Thyroid gland (tissue), 4 donors: ENCODE data around the gene ST3GAL3. TPM values are rescaled to one million over a fixed set of nuclear protein-coding genes. Genes with fewer than 3 reads are reported as not detected.

Source experiments
- DNase-seq, 2 donors: peaks; one replicate each; pipeline ENCODE4 v3.0.0-alpha.2; 2019
- H3K27ac ChIP-seq, 3 donors: fragments of 200-600 bp; sonication (generic); 1 replicate in 2 of 3; 2 replicates in 1 of 3; pipeline ENCODE4 v1.5.1; 2016 to 2019; ENCODE audit warnings: mild to moderate bottlenecking in 1 of 3, moderate library complexity in 1 of 3
- H3K27me3 ChIP-seq: fragments of 200-600 bp; sonication (generic); one replicate; pipeline ENCODE4 v1.5.1; 2019
- H3K36me3 ChIP-seq, 2 donors: fragments of 200-600 bp; sonication (generic); one replicate each; pipeline ENCODE4 v1.5.1; 2016 to 2019
- H3K4me1 ChIP-seq, 2 donors: fragments of 200-600 bp; sonication (generic); one replicate each; pipeline ENCODE4 v1.5.1; 2017 to 2019
- H3K4me3 ChIP-seq, 3 donors: fragments of 200-600 bp; sonication (generic); replicated peaks in 1 of 3; 1 replicate in 2 of 3; 2 replicates in 1 of 3; pipeline ENCODE4 v1.5.1; 2016; ENCODE audit warnings: mild to moderate bottlenecking in 1 of 3
- H3K9me3 ChIP-seq: fragments of 200-600 bp; sonication (generic); one replicate; pipeline ENCODE4 v1.5.1; 2017
- CTCF ChIP-seq, 6 experiments: fragments of 200-600 bp in 3 of 6; fragments of 450-650 bp in 3 of 6; sonication (generic) in 3 of 6; IDR thresholded peaks; one replicate each; pipeline ENCODE4 v1.5.1; 2016 to 2019; ENCODE audit warnings: antibody characterized with exemption in 6 of 6, mild to moderate bottlenecking in 2 of 6, inconsistent platforms in 1 of 6, moderate library complexity in 1 of 6
- POLR2A ChIP-seq, 2 donors: fragments of 450-650 bp; IDR thresholded peaks; one replicate each; pipeline ENCODE4 v1.6.1; 2017; ENCODE audit warnings: antibody characterized with exemption in 2 of 2, mild to moderate bottlenecking in 2 of 2, moderate library complexity in 1 of 2
- WGBS, 2 donors: methylation state at CpG; one replicate each; pipeline ENCODE4 v1.1.5; 2017; 5-methylcytosine and 5-hydroxymethylcytosine counted together
- intact Hi-C: fragments of 100-400 bp; cut with DNase I; formaldehyde crosslinking; loops from one replicate; pipeline ENCODE4 v1.15.1; 2023
- total RNA-seq, 4 donors: library from RNA; depleted of rRNA; stranded (reverse); fragments of >200 nt; gene quantifications; one replicate each; pipeline ENCODE4 v1.2.3, GENCODE V29; 2016

The ST3GAL3 gene
- total RNA-seq, 4 donors from 2014 or later: 12.1 to 17.7 (median 14.3) TPM

GRCh38 chr1:43910343-43910742, 203.0 kb downstream of the ST3GAL3 start:
- H3K4me1 ChIP-seq: no peaks in the 10 kb centered on the region
- no peak overlapping the region for H3K27ac ChIP-seq
- H3K4me3 ChIP-seq: no peak overlapping the region
- H3K9me3 ChIP-seq: no peaks in the 10 kb centered on the region
- WGBS, 2 donors: 85 to 100% methylated on average over 1 of the region's 1 CpG
- no peak for TF ChIP-seq POLR2A (IDR thresholded peaks at IDR 0.05)
- no peak for TF ChIP-seq CTCF (IDR thresholded peaks at IDR 0.05)
- no peaks in the 10 kb centered on the region for H3K36me3 ChIP-seq
- DNase-seq: no peak
- H3K27me3 ChIP-seq: no peaks in the 10 kb centered on the region
- intact Hi-C loops: no loop called here

GRCh38 chr1:43912607-43913006, 205.3 kb downstream of the ST3GAL3 start:
- H3K4me1 ChIP-seq: no peaks in the 10 kb centered on the region
- DNase-seq: no peak
- no peak overlapping the region for H3K27ac ChIP-seq
- H3K36me3 ChIP-seq: no peaks in the 10 kb centered on the region
- H3K27me3 ChIP-seq: no peaks in the 10 kb centered on the region
- intact Hi-C loops: no loop called here
- H3K4me3 ChIP-seq: no peak overlapping the region
- H3K9me3 ChIP-seq: no peaks in the 10 kb centered on the region
- WGBS, 2 donors: 56 to 67% methylated on average over 2 of the region's 2 CpGs
- TF ChIP-seq CTCF (IDR thresholded peaks at IDR 0.05) (no peak), POLR2A (IDR thresholded peaks at IDR 0.05) (no peak)

- no peak for TF ChIP-seq POLR2A (IDR thresholded peaks at IDR 0.05)
- no peak for TF ChIP-seq CTCF (IDR thresholded peaks at IDR 0.05)
- Histone ChIP-seq H3K9me3 (no peaks in the 10 kb centered on the region), H3K27ac (no peak overlapping the region), H3K27me3 (no peaks in the 10 kb centered on the region), H3K4me1 (no peaks in the 10 kb centered on the region), H3K4me3 (no peak overlapping the region), H3K36me3 (no peaks in the 10 kb centered on the region)
- intact Hi-C loops: no loop called here
- WGBS, 2 donors: 84 to 92% methylated on average over 7 of the region's 7 CpGs
- DNase-seq: no peak
Observed at GRCh38 chr1:43913051-43913501, 205.7 kb downstream of the ST3GAL3 start.

- no peak overlapping the region for H3K27ac ChIP-seq
Observed at GRCh38 chr1:43913666-43914360, 206.5 kb downstream of the ST3GAL3 start.

More at GRCh38 chr1:43913666-43914360, 206.5 kb downstream of the ST3GAL3 start:
- Histone ChIP-seq H3K4me1 (no peaks in the 10 kb centered on the region), H3K36me3 (no peaks in the 10 kb centered on the region), H3K9me3 (no peaks in the 10 kb centered on the region), H3K27me3 (no peaks in the 10 kb centered on the region), H3K4me3 (no peak overlapping the region)
- WGBS, 2 donors: 83 to 85% methylated on average over 17 to 18 of the region's 18 CpGs
- no peak for TF ChIP-seq POLR2A (IDR thresholded peaks at IDR 0.05)
- TF ChIP-seq CTCF (IDR thresholded peaks at IDR 0.05): no peak
- intact Hi-C loops: no loop called here
- DNase-seq: no peak
